Osteoblast (primary cell): ENCODE measurements around the gene CCNI2. TPM values are rescaled to one million over a fixed set of nuclear protein-coding genes. Genes with fewer than 3 reads are reported as not detected.

Source experiments
- DNase-seq: peaks from one replicate; pipeline ENCODE4 v3.0.0; 2011; ENCODE audit warnings: low spot score, mixed read lengths; ENCODE audit not compliant: insufficient read length; ENCODE audit errors: missing footprints
- H2AFZ ChIP-seq: 2 replicates; pipeline ENCODE4 v1.6.0; 2011; ENCODE audit warnings: mild to moderate bottlenecking, low read length
- H3K27ac ChIP-seq: 2 replicates; pipeline ENCODE4 v1.5.1; 2011; ENCODE audit warnings: mild to moderate bottlenecking, low read depth, low read length, moderate library complexity
- H3K27me3 ChIP-seq: 2 replicates; pipeline ENCODE4 v1.6.0; 2012; ENCODE audit warnings: mild to moderate bottlenecking, control low read depth, inconsistent platforms, low read length, moderate library complexity; ENCODE audit not compliant: insufficient read depth
- H3K36me3 ChIP-seq: 2 replicates; pipeline ENCODE4 v1.5.1; 2011; ENCODE audit warnings: mild to moderate bottlenecking, low read length, control low read depth, moderate library complexity; ENCODE audit not compliant: insufficient read depth
- H3K4me1 ChIP-seq: 2 replicates; pipeline ENCODE4 v1.5.1; 2011; ENCODE audit warnings: mild to moderate bottlenecking, low read length, control low read depth, moderate library complexity; ENCODE audit not compliant: insufficient read depth
- H3K4me2 ChIP-seq: 2 replicates; pipeline ENCODE4 v1.6.0; 2011; ENCODE audit warnings: mild to moderate bottlenecking, low read length; ENCODE audit not compliant: insufficient read depth
- H3K4me3 ChIP-seq: fragments of 200-600 bp; sonication (generic); 3 replicates; pipeline ENCODE4 v1.5.1; 2012; ENCODE audit warnings: mild to moderate bottlenecking, low read length, inconsistent platforms; ENCODE audit not compliant: insufficient read depth
- H3K79me2 ChIP-seq: 2 replicates; pipeline ENCODE4 v1.6.0; 2012; ENCODE audit warnings: mild to moderate bottlenecking, low read length, control low read depth, inconsistent platforms; ENCODE audit not compliant: insufficient read depth
- H3K9me3 ChIP-seq: 2 replicates; pipeline ENCODE4 v1.5.1; 2011; ENCODE audit warnings: low read depth, low read length, control low read depth
- H4K20me1 ChIP-seq: 2 replicates; pipeline ENCODE4 v1.6.0; 2012; ENCODE audit warnings: mild to moderate bottlenecking, low read length, control low read depth; ENCODE audit not compliant: insufficient read depth
- CTCF ChIP-seq: IDR thresholded peaks from 2 replicates; pipeline ENCODE4 v1.5.1; 2011; ENCODE audit warnings: mild to moderate bottlenecking, low read depth, low read length, moderate library complexity; ENCODE audit errors: extremely low read depth
- total RNA-seq: library from RNA; depleted of rRNA; stranded (reverse); fragments of >200 nt; gene quantifications from 2 replicates; pipeline ENCODE4 v1.2.3, GENCODE V29; 2012

Gene CCNI2
- total RNA-seq, 1 donor, result not detected

- DNase-seq, result peak; percentile 68
Measured at GRCh38 chr5:132764051-132764450, 16.8 kb downstream of the CCNI2 start.

GRCh38 chr5:132764671-132765238 lies 17.5 kb downstream of the CCNI2 start:
- H3K4me1 ChIP-seq, result peaks cover 13% of the 10 kb centered on the region
- no peak overlapping the region for H3K27ac ChIP-seq
- H3K9me3 ChIP-seq, result no peaks in the 10 kb centered on the region
- no peak overlapping the region for H3K4me3 ChIP-seq
- no peak overlapping the region for H2AFZ ChIP-seq
- H3K79me2 ChIP-seq, result peaks cover 34% of the 10 kb centered on the region
- no peak for TF ChIP-seq CTCF
- H3K36me3 ChIP-seq, result peaks cover 29% of the 10 kb centered on the region
- H3K27me3 ChIP-seq, result no peaks in the 10 kb centered on the region
- H4K20me1 ChIP-seq, result peaks cover 40% of the 10 kb centered on the region
- no peak overlapping the region for H3K4me2 ChIP-seq
- DNase-seq, result peak; percentile 54

More at GRCh38 chr5:132764051-132764450, 16.8 kb downstream of the CCNI2 start:
- no peaks in the 10 kb centered on the region for H3K27me3 ChIP-seq
- no peaks in the 10 kb centered on the region for H3K9me3 ChIP-seq
- H3K27ac ChIP-seq, result no peak overlapping the region
- TF ChIP-seq CTCF, result no peak
- H4K20me1 ChIP-seq, result peaks cover 35% of the 10 kb centered on the region
- H3K4me2 ChIP-seq, result no peak overlapping the region
- H3K4me3 ChIP-seq, result no peak overlapping the region
- peaks cover 35% of the 10 kb centered on the region for H3K36me3 ChIP-seq
- H3K79me2 ChIP-seq, result peaks cover 28% of the 10 kb centered on the region
- H2AFZ ChIP-seq, result no peak overlapping the region
- peaks cover 13% of the 10 kb centered on the region for H3K4me1 ChIP-seq

- H3K79me2 ChIP-seq, result peaks cover 36% of the 10 kb centered on the region
- TF ChIP-seq CTCF, result no peak
- H3K27ac ChIP-seq, result no peak overlapping the region
- H2AFZ ChIP-seq, result no peak overlapping the region
- H3K4me1 ChIP-seq, result peaks cover 13% of the 10 kb centered on the region
- peaks cover 27% of the 10 kb centered on the region for H3K36me3 ChIP-seq
- H3K27me3 ChIP-seq, result no peaks in the 10 kb centered on the region
- no peaks in the 10 kb centered on the region for H3K9me3 ChIP-seq
- no peak overlapping the region for H3K4me3 ChIP-seq
- H4K20me1 ChIP-seq, result peaks cover 40% of the 10 kb centered on the region
- peak; percentile 60 for DNase-seq
- no peak overlapping the region for H3K4me2 ChIP-seq
Measured at GRCh38 chr5:132765311-132766019, 18.2 kb downstream of the CCNI2 start.

GRCh38 chr5:132766020-132766805 lies 19.0 kb downstream of the CCNI2 start:
- H3K4me1 ChIP-seq, result peaks cover 13% of the 10 kb centered on the region
- H3K27ac ChIP-seq, result no peak overlapping the region

More at GRCh38 chr5:132766020-132766805, 19.0 kb downstream of the CCNI2 start:
- Histone ChIP-seq H3K4me3 (no peak overlapping the region), H3K36me3 (peaks cover 27% of the 10 kb centered on the region), H2AFZ (no peak overlapping the region), H3K79me2 (peaks cover 43% of the 10 kb centered on the region), H3K27me3 (no peaks in the 10 kb centered on the region), H3K4me2 (no peak overlapping the region), H3K9me3 (no peaks in the 10 kb centered on the region), H4K20me1 (peaks cover 43% of the 10 kb centered on the region)
- TF ChIP-seq CTCF, result no peak
- DNase-seq, result peak; percentile 57
